Naive thymus-derived CD8-positive, alpha-beta T cell (primary cell): Measurements from ENCODE around the gene XPNPEP2. TPM values are rescaled to one million over a fixed set of nuclear protein-coding genes. Genes with fewer than 3 reads are reported as not detected.

ENCODE experiments used
- ATAC-seq, 2 donors: fragments of 150-1000 bp; cut with Tn5 transposase in 1 of 2; sonication (Bioruptor Pico), chemical (Tn5 transposase) in 1 of 2; 1 replicate in 1 of 2; 2 replicates in 1 of 2; pipeline ENCODE4 v1.10.0; 2021; ENCODE audit warnings: mild to moderate bottlenecking in 2 of 2, moderate library complexity in 2 of 2
- POLR2A ChIA-PET: fragments of 350-600 bp; sonication (Branson Sonifier 250); formaldehyde crosslinking; loops from one replicate; lab custom pipeline; 2021; ENCODE audit warnings: antibody characterized with exemption; lab: Charles Lee
- DNase-seq, 10 donors: peaks; one replicate each; pipeline versions ENCODE4 v3.0.0 to v3.0.0-alpha.2; 2020 to 2022
- H3K27ac Mint-ChIP-seq, 10 donors: one replicate each; pipeline ENCODE4 v1.8.0; 2020 to 2022; ENCODE audit warnings: mild to moderate bottlenecking in 10 of 10, mixed read lengths in 10 of 10, moderate library complexity in 4 of 10, inconsistent platforms in 1 of 10
- H3K27me3 Mint-ChIP-seq, 5 donors: one replicate each; pipeline ENCODE4 v1.8.0; 2021 to 2022; ENCODE audit warnings: mixed read lengths in 5 of 5
- H3K36me3 Mint-ChIP-seq, 3 donors: one replicate each; pipeline ENCODE4 v1.8.0; 2020 to 2022; ENCODE audit warnings: mixed read lengths in 3 of 3, mild to moderate bottlenecking in 2 of 3, inconsistent platforms in 1 of 3
- H3K4me1 Mint-ChIP-seq, 4 donors: one replicate each; pipeline ENCODE4 v1.8.0; 2021 to 2022; ENCODE audit warnings: mixed read lengths in 4 of 4
- H3K4me3 Mint-ChIP-seq, 10 donors: one replicate each; pipeline ENCODE4 v1.8.0; 2020 to 2022; ENCODE audit warnings: mild to moderate bottlenecking in 10 of 10, mixed read lengths in 10 of 10, moderate library complexity in 6 of 10, inconsistent platforms in 1 of 10
- H3K9me3 Mint-ChIP-seq, 9 donors: one replicate each; pipeline ENCODE4 v1.8.0; 2020 to 2022; ENCODE audit warnings: mixed read lengths in 9 of 9, mild to moderate bottlenecking in 3 of 9, inconsistent platforms in 1 of 9, moderate library complexity in 1 of 9
- polyA plus RNA-seq, 3 donors: library from polyadenylated mRNA; unstranded; fragments of 300-500 nt; fragmentation: Illumina TruSeq; gene quantifications; one replicate each; pipeline ENCODE4 v1.2.3, GENCODE V29; 2021
- total RNA-seq, 8 experiments: library from RNA in 2 of 8; stranded (reverse) in 2 of 8; gene quantifications; one replicate each; pipeline ENCODE4 v1.2.3 and lab custom pipeline; 2021 to 2026

Gene XPNPEP2
- total and polyA plus RNA-seq, 5 experiments from 2014 or later, result 0.13 to 0.47 TPM; not detected in 3

DNA sequence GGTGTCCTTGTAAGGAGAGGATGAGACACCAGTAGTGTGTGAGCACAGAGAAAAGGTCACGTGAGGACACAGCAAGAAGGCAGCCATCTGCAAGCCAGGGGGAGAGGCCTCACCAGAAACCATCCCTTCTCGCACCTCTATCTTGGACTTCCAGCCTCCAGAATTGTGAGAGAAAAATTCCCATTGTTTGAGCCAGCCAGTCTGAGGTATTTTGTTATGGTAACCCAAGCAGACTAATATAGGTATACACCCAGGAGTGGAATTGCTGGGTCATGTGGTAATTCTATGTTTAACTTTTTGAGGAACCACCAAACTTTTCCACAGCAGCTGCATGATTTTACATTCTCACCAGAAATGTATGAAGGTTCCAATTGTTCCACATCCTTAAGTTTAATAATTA lies 79.3 kb downstream of the XPNPEP2 start:
- Mint-ChIP-seq H3K27ac (peak overlapping the region in 1 of 10 donors; percentile 2), H3K4me1 (peaks cover 0 to 2% (median 0%) of the 10 kb centered on the region in 4 donors), H3K9me3 (no peaks in the 10 kb centered on the region), H3K4me3 (no peak overlapping the region), H3K36me3 (peaks cover 0 to 3% (median 0%) of the 10 kb centered on the region in 3 donors), H3K27me3 (no peaks in the 10 kb centered on the region)
- DNase-seq, result no peak
- POLR2A ChIA-PET, result no interaction called here
- ATAC-seq, result no peak

Other genes with a start within 250 kb of the XPNPEP2 start
- 1 to 10 TPM; 1.1 to 1.3 TPM for gene SMARCA1, start 215.5 kb upstream of the XPNPEP2 start, total RNA-seq
- gene SMARCA1, start 215.5 kb upstream of the XPNPEP2 start, polyA plus RNA-seq, result 1 to 10 TPM; 1.4 to 2.1 (median 1.4) TPM
- 1 to 10 TPM; 3.1 to 3.4 TPM for gene OCRL, start 198.7 kb upstream of the XPNPEP2 start, total RNA-seq
- gene OCRL, start 198.7 kb upstream of the XPNPEP2 start, polyA plus RNA-seq, result under 1 TPM; 0.48 to 0.57 (median 0.50) TPM
- not detected for gene APLN, start 84.0 kb upstream of the XPNPEP2 start, total RNA-seq
- not detected for gene APLN, start 84.0 kb upstream of the XPNPEP2 start, polyA plus RNA-seq
- gene SASH3, start 41.0 kb downstream of the XPNPEP2 start, total RNA-seq, result 100 to 1,000 TPM; 154 to 158 TPM
- gene SASH3, start 41.0 kb downstream of the XPNPEP2 start, polyA plus RNA-seq, result 100 to 1,000 TPM; 100 to 187 (median 115) TPM
- gene ZDHHC9, start 104.9 kb downstream of the XPNPEP2 start, total RNA-seq, result 10 to 100 TPM in 1 of 2 experiments, 1 to 10 TPM in 1; 9.6 to 12.3 TPM
- 1 to 10 TPM; 4.1 to 7.5 (median 5.8) TPM for gene ZDHHC9, start 104.9 kb downstream of the XPNPEP2 start, polyA plus RNA-seq
- gene UTP14A, start 167.2 kb downstream of the XPNPEP2 start, total RNA-seq, result 10 to 100 TPM; 20.6 to 22.1 TPM
- 10 to 100 TPM in 1 of 3 donors, 1 to 10 TPM in 2; 7.3 to 17.0 (median 7.4) TPM for gene UTP14A, start 167.2 kb downstream of the XPNPEP2 start, polyA plus RNA-seq
- 1 to 10 TPM; 8.3 to 9.6 TPM for gene BCORL1, start 243.7 kb downstream of the XPNPEP2 start, total RNA-seq
- 1 to 10 TPM; 1.0 to 1.8 (median 1.1) TPM for gene BCORL1, start 243.7 kb downstream of the XPNPEP2 start, polyA plus RNA-seq